Karpas-422 (cell line): ENCODE measurements around the gene TRANK1. TPM values are rescaled to one million over a fixed set of nuclear protein-coding genes. Genes with fewer than 3 reads are reported as not detected.
A peak's percentile ranks its signal among the peaks of the same experiment; 100 is the strongest.

Source experiments
- DNase-seq: peaks from one replicate; pipeline ENCODE4 v3.0.0-alpha.2; 2015
- H2AFZ ChIP-seq: fragments of 200-600 bp; sonication (generic); 2 replicates; pipeline ENCODE4 v1.6.1; 2014; ENCODE audit warnings: antibody characterized with exemption, low read length, mixed read lengths
- H3K27ac ChIP-seq: fragments of 200-600 bp; sonication (generic); 2 replicates; pipeline ENCODE4 v1.5.1; 2014; ENCODE audit warnings: mild to moderate bottlenecking, low read length, moderate library complexity
- H3K27me3 ChIP-seq: fragments of 200-600 bp; sonication (generic); 2 replicates; pipeline ENCODE4 v1.6.1; 2014; ENCODE audit warnings: low read length, mixed read lengths
- H3K36me3 ChIP-seq: fragments of 200-600 bp; sonication (generic); 2 replicates; pipeline ENCODE4 v1.6.1; 2014; ENCODE audit warnings: low read length, mixed read lengths; ENCODE audit not compliant: insufficient read depth
- H3K4me1 ChIP-seq: fragments of 200-600 bp; sonication (generic); 2 replicates; pipeline ENCODE4 v1.6.1; 2014; ENCODE audit warnings: mild to moderate bottlenecking, low read length, mixed read lengths
- H3K4me2 ChIP-seq: fragments of 200-600 bp; sonication (generic); 2 replicates; pipeline ENCODE4 v1.6.1; 2014; ENCODE audit warnings: low read length, low read depth, mild to moderate bottlenecking; ENCODE audit not compliant: poor library complexity, severe bottlenecking
- H3K4me3 ChIP-seq: fragments of 200-600 bp; sonication (generic); 2 replicates; pipeline ENCODE4 v1.5.1; 2014; ENCODE audit warnings: mild to moderate bottlenecking, antibody characterized with exemption, low read length, mixed read lengths
- H3K79me2 ChIP-seq: fragments of 200-600 bp; sonication (generic); 2 replicates; pipeline ENCODE4 v1.6.1; 2014; ENCODE audit warnings: mild to moderate bottlenecking, low read length, mixed read lengths
- H3K9ac ChIP-seq: fragments of 200-600 bp; sonication (generic); 2 replicates; pipeline ENCODE4 v1.6.0; 2014; ENCODE audit warnings: low read length
- H3K9me2 ChIP-seq: fragments of 200-600 bp; sonication (generic), shearing (Covaris generic); replicated peaks from 2 replicates; pipeline ENCODE4 v1.6.0; 2014; ENCODE audit warnings: mild to moderate bottlenecking, low read length, moderate library complexity; ENCODE audit not compliant: insufficient read depth
- H3K9me3 ChIP-seq: fragments of 300-700, 200-600 bp; sonication (generic); 2 replicates; pipeline ENCODE4 v1.6.1; 2014; ENCODE audit warnings: low read length, mixed read lengths
- H4K20me1 ChIP-seq: fragments of 200-600 bp; sonication (generic); 2 replicates; pipeline ENCODE4 v1.6.1; 2014; ENCODE audit warnings: mild to moderate bottlenecking, antibody characterized with exemption, low read length, low read depth; ENCODE audit not compliant: insufficient read depth
- total RNA-seq: library from RNA; depleted of rRNA; stranded (reverse); fragments of >200 nt; shearing (Covaris generic); gene quantifications from 2 replicates; pipeline ENCODE4 v1.2.3, GENCODE V29; 2014; ENCODE audit warnings: low replicate concordance; rRNA removed

The TRANK1 gene
- total RNA-seq, result 83.4 and 123 TPM in 2 replicates

- Histone ChIP-seq H3K9me3 (no peaks in the 10 kb centered on the region), H3K36me3 (no peaks in the 10 kb centered on the region), H4K20me1 (no peaks in the 10 kb centered on the region), H3K9ac (peak within 1 kb of the TSS; percentile 98), H3K27me3 (no peaks in the 10 kb centered on the region), H3K4me1 (peaks cover 14% of the 10 kb centered on the region), H3K4me3 (peak within 1 kb of the TSS; percentile 88), H3K27ac (peak within 1 kb of the TSS; percentile 75), H2AFZ (peak within 1 kb of the TSS; percentile 47), H3K79me2 (peaks cover 42% of the 10 kb centered on the region), H3K4me2 (peak within 1 kb of the TSS; percentile 87), H3K9me2 (no peaks in the 10 kb centered on the region)
- peak; percentile 97 for DNase-seq
Measured at GRCh38 chr3:36944641-36945270, at the start of gene TRANK1. Gene TRANK1, minus strand, starts transcription at chr3:36945054. Its CDS starts 245 bp downstream, at chr3:36944809.

GRCh38 chr3:36993326-36994283 lies 48.8 kb upstream of the TRANK1 start, which contains the start of gene MLH1:
Gene MLH1, plus strand, starts transcription at chr3:36993518. Its CDS starts 30 bp downstream, at chr3:36993548.
- Histone ChIP-seq H3K4me1 (peaks cover 38% of the 10 kb centered on the region), H3K36me3 (peaks cover 46% of the 10 kb centered on the region), H3K27ac (peak within 1 kb of the TSS; percentile 77), H3K79me2 (peaks cover 86% of the 10 kb centered on the region), H3K27me3 (no peaks in the 10 kb centered on the region), H2AFZ (peak within 1 kb of the TSS; percentile 89), H3K9me2 (no peaks in the 10 kb centered on the region), H3K9me3 (no peaks in the 10 kb centered on the region), H3K4me2 (peak within 1 kb of the TSS; percentile 98), H3K4me3 (peak within 1 kb of the TSS; percentile 79), H3K9ac (peak within 1 kb of the TSS; percentile 90), H4K20me1 (peaks cover 11% of the 10 kb centered on the region)
- DNase-seq, result peak; percentile 100

- Histone ChIP-seq H3K9me3 (no peaks in the 10 kb centered on the region), H2AFZ (peak within 1 kb of the TSS; percentile 89), H3K27ac (peak within 1 kb of the TSS; percentile 77), H3K9ac (peak within 1 kb of the TSS; percentile 90), H3K79me2 (peaks cover 86% of the 10 kb centered on the region), H3K4me2 (peak within 1 kb of the TSS; percentile 98), H4K20me1 (peaks cover 11% of the 10 kb centered on the region), H3K36me3 (peaks cover 46% of the 10 kb centered on the region), H3K27me3 (no peaks in the 10 kb centered on the region), H3K9me2 (no peaks in the 10 kb centered on the region), H3K4me1 (peaks cover 45% of the 10 kb centered on the region), H3K4me3 (peak within 1 kb of the TSS; percentile 79)
- no peak for DNase-seq
Measured at GRCh38 chr3:36992806-36993325, 48.0 kb upstream of the TRANK1 start, which contains the start of gene EPM2AIP1. Gene EPM2AIP1, minus strand, starts transcription at chr3:36993131. Its CDS starts 54 bp downstream, at chr3:36993077.

- Histone ChIP-seq H3K4me1 (peaks cover 45% of the 10 kb centered on the region), H3K4me3 (peak overlapping the region; percentile 69), H3K9me2 (no peaks in the 10 kb centered on the region), H2AFZ (no peak overlapping the region), H3K27ac (peak overlapping the region; percentile 72), H3K9ac (peak overlapping the region; percentile 90), H4K20me1 (peaks cover 11% of the 10 kb centered on the region), H3K4me2 (peak overlapping the region; percentile 85), H3K36me3 (peaks cover 45% of the 10 kb centered on the region), H3K9me3 (no peaks in the 10 kb centered on the region), H3K79me2 (peaks cover 85% of the 10 kb centered on the region), H3K27me3 (no peaks in the 10 kb centered on the region)
- DNase-seq, result peak; percentile 66
Measured at GRCh38 chr3:36991923-36992805, 47.3 kb upstream of the TRANK1 start.

- peak overlapping the region; percentile 90 for H3K9ac ChIP-seq
- H3K4me1 ChIP-seq, result peaks cover 45% of the 10 kb centered on the region
Measured at GRCh38 chr3:36991147-36991546, 46.3 kb upstream of the TRANK1 start.

GRCh38 chr3:36989568-36989967 lies 44.7 kb upstream of the TRANK1 start:
- no peak overlapping the region for H2AFZ ChIP-seq
- H3K27me3 ChIP-seq, result no peaks in the 10 kb centered on the region
- H3K27ac ChIP-seq, result peak overlapping the region; percentile 72; the same call in 1 of the 2 replicates
- no peak for DNase-seq
- peaks cover 61% of the 10 kb centered on the region for H3K79me2 ChIP-seq
- H4K20me1 ChIP-seq, result peaks cover 11% of the 10 kb centered on the region
- no peaks in the 10 kb centered on the region for H3K9me2 ChIP-seq
- peak overlapping the region; percentile 69 for H3K4me3 ChIP-seq
- peaks cover 51% of the 10 kb centered on the region for H3K36me3 ChIP-seq
- peaks cover 45% of the 10 kb centered on the region for H3K4me1 ChIP-seq
- peak overlapping the region; percentile 90 for H3K9ac ChIP-seq
- peak overlapping the region; percentile 85 for H3K4me2 ChIP-seq
- H3K9me3 ChIP-seq, result no peaks in the 10 kb centered on the region

More at GRCh38 chr3:36991147-36991546, 46.3 kb upstream of the TRANK1 start:
- H3K36me3 ChIP-seq, result peaks cover 40% of the 10 kb centered on the region
- peaks cover 74% of the 10 kb centered on the region for H3K79me2 ChIP-seq
- H4K20me1 ChIP-seq, result peaks cover 11% of the 10 kb centered on the region
- no peak overlapping the region for H2AFZ ChIP-seq
- peak; percentile 52 for DNase-seq
- H3K9me2 ChIP-seq, result no peaks in the 10 kb centered on the region
- no peaks in the 10 kb centered on the region for H3K27me3 ChIP-seq
- peak overlapping the region; percentile 72; the same call in 1 of the 2 replicates for H3K27ac ChIP-seq
- peak overlapping the region; percentile 85 for H3K4me2 ChIP-seq
- peak overlapping the region; percentile 69 for H3K4me3 ChIP-seq
- no peaks in the 10 kb centered on the region for H3K9me3 ChIP-seq

- Histone ChIP-seq H3K9me3 (no peaks in the 10 kb centered on the region), H3K27me3 (no peaks in the 10 kb centered on the region), H3K9me2 (no peaks in the 10 kb centered on the region), H3K4me1 (peaks cover 39% of the 10 kb centered on the region), H3K4me2 (peak overlapping the region; percentile 85), H3K4me3 (peak overlapping the region; percentile 69), H3K9ac (peak overlapping the region; percentile 90; the same call in 1 of the 2 replicates), H3K79me2 (peaks cover 56% of the 10 kb centered on the region), H4K20me1 (peaks cover 11% of the 10 kb centered on the region), H3K36me3 (peaks cover 56% of the 10 kb centered on the region), H3K27ac (peak overlapping the region; percentile 25; the same call in 1 of the 2 replicates), H2AFZ (no peak overlapping the region)
- DNase-seq, result no peak
Measured at GRCh38 chr3:36989005-36989404, 44.2 kb upstream of the TRANK1 start.
